ENCODE data around the gene ENTPD5.
A peak's percentile ranks its signal among the peaks of the same experiment; 100 is the strongest.

The ENTPD5 gene

GRCh38 chr14:73949752-73950734 lies 69.0 kb downstream of the ENTPD5 start, which contains the start of the genes COQ6 and FAM161B:
Gene COQ6 (plus strand): TSS chr14:73950302. CDS start chr14:73950333, 31 bp downstream.
Gene FAM161B (minus strand): TSS chr14:73950094. CDS start chr14:73950026, 68 bp downstream.
- Histone ChIP-seq H3K23ac (ENCODE audit: low read depth, low read length, poor library complexity) (peak within 1 kb of the TSS; percentile 61), H3K4me1 (ENCODE audit: control insufficient read depth in 2 of 2, insufficient read depth in 1 of 2, low read depth in 1 of 2, low read length in 2 of 2) (no peaks in the 10 kb centered on the region), H4K8ac (ENCODE audit: low read depth, low read length) (no peak within 1 kb of the TSS), H2BK5ac (ENCODE audit: low read length) (no peak within 1 kb of the TSS), H2BK120ac (ENCODE audit: low read depth, low read length) (no peak within 1 kb of the TSS), H3K36me3 (replicated peaks in 1 of 2; ENCODE audit: control insufficient read depth in 2 of 2, insufficient read depth in 2 of 2, low read length in 2 of 2) (peaks cover 4 to 14% of the 10 kb centered on the region in 2 donors), H3K4me2 (ENCODE audit: insufficient read depth, low read length, poor library complexity, severe bottlenecking) (peak within 1 kb of the TSS; percentile 84), H3K18ac (ENCODE audit: low read length) (peak within 1 kb of the TSS; percentile 98), H3K4ac (ENCODE audit: low read length) (no peak within 1 kb of the TSS), H4K91ac (ENCODE audit: low read depth, low read length, poor library complexity) (no peak within 1 kb of the TSS), H3K27ac (replicated peaks; ENCODE audit: low read length) (peak within 1 kb of the TSS; percentile 91), H3K79me1 (ENCODE audit: low read depth, low read length) (no peaks in the 10 kb centered on the region), H2AK5ac (ENCODE audit: low read depth, low read length) (peak within 1 kb of the TSS; percentile 83), H3K27me3 (ENCODE audit: control insufficient read depth in 3 of 3, insufficient read depth in 3 of 3, low read depth in 1 of 3, low read length in 3 of 3) (no peaks in the 10 kb centered on the region), H3K4me3 (ENCODE audit: low read length in 2 of 2) (peak within 1 kb of the TSS; percentile 72 to 95), H2BK12ac (ENCODE audit: low read length) (peak within 1 kb of the TSS; percentile 88), H2AFZ (ENCODE audit: low read length) (peak within 1 kb of the TSS; percentile 95), H2BK15ac (ENCODE audit: low read length) (no peak within 1 kb of the TSS), H3K14ac (ENCODE audit: low read length) (no peak within 1 kb of the TSS), H3K9me3 (replicated peaks in 1 of 2; ENCODE audit: control insufficient read depth in 2 of 2, insufficient read depth in 1 of 2, low read depth in 1 of 2, low read length in 2 of 2) (no peaks in the 10 kb centered on the region), H3K9ac (ENCODE audit: low read depth, low read length, poor library complexity) (peak within 1 kb of the TSS; percentile 99)
- DNase-seq (ENCODE audit: low spot score) = peak; percentile 94
- WGBS, 2 donors (ENCODE audit: extremely low coverage in 2 of 2, insufficient read length in 2 of 2, insufficient replicate concordance in 1 of 2) = no CpG with 5 or more reads among the region's 70 CpGs

DNA sequence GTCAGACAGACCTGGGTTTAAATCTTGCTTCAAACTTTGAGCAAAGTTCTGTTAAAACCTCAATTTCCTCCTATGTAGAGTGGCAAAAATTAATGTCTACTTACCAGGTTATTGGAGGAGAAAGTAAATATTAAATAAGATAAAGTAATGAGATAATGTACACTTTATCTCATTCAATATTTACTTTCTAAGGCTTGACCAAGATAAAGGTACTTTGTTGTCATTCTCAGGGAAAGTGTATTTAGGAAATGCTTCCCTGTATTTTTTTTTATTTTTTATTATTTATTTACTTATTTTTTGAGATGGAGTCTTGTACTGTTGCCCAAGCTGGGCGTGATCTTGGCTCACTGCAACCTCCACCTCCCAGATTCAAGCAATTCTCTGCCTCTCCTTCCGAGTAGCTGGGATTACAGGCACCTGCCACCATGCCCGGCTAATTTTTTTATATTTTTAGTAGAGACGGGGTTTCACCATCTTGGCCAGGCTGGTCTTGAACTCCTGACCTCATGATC lies 73.9 kb downstream of the ENTPD5 start:
- H3K4ac ChIP-seq (ENCODE audit: low read length) = no peak overlapping the region
- no peaks in the 10 kb centered on the region for H3K79me1 ChIP-seq (ENCODE audit: low read depth, low read length)
- no peak overlapping the region for H2BK12ac ChIP-seq (ENCODE audit: low read length)
- H3K18ac ChIP-seq (ENCODE audit: low read length) = no peak overlapping the region
- no peak overlapping the region for H4K8ac ChIP-seq (ENCODE audit: low read depth, low read length)
- no peak overlapping the region for H2BK5ac ChIP-seq (ENCODE audit: low read length)
- H2AK5ac ChIP-seq (ENCODE audit: low read depth, low read length) = no peak overlapping the region
- no peak overlapping the region for H2AFZ ChIP-seq (ENCODE audit: low read length)
- H3K4me2 ChIP-seq (ENCODE audit: insufficient read depth, low read length, poor library complexity, severe bottlenecking) = no peak overlapping the region
- no peak for DNase-seq (ENCODE audit: low spot score)
- H3K4me3 ChIP-seq (ENCODE audit: low read length in 2 of 2) = no peak overlapping the region
- H3K9me3 ChIP-seq (replicated peaks in 1 of 2; ENCODE audit: control insufficient read depth in 2 of 2, insufficient read depth in 1 of 2, low read depth in 1 of 2, low read length in 2 of 2) = no peaks in the 10 kb centered on the region
- no peaks in the 10 kb centered on the region for H3K4me1 ChIP-seq (ENCODE audit: control insufficient read depth in 2 of 2, insufficient read depth in 1 of 2, low read depth in 1 of 2, low read length in 2 of 2)
- no CpG with 5 or more reads among the region's 4 CpGs for whole genome bisulfite sequencing, 2 donors (ENCODE audit: extremely low coverage in 2 of 2, insufficient read length in 2 of 2, insufficient replicate concordance in 1 of 2)
- H3K14ac ChIP-seq (ENCODE audit: low read length) = no peak overlapping the region
- H2BK120ac ChIP-seq (ENCODE audit: low read depth, low read length) = no peak overlapping the region
- no peaks in the 10 kb centered on the region for H3K27me3 ChIP-seq (ENCODE audit: control insufficient read depth in 3 of 3, insufficient read depth in 3 of 3, low read depth in 1 of 3, low read length in 3 of 3)
- H2BK15ac ChIP-seq (ENCODE audit: low read length) = no peak overlapping the region
- H3K9ac ChIP-seq (ENCODE audit: low read depth, low read length, poor library complexity) = no peak overlapping the region
- no peak overlapping the region for H3K23ac ChIP-seq (ENCODE audit: low read depth, low read length, poor library complexity)
- no peak overlapping the region for H3K27ac ChIP-seq (replicated peaks; ENCODE audit: low read length)
- peaks cover 0 to 6% of the 10 kb centered on the region in 2 donors for H3K36me3 ChIP-seq (replicated peaks in 1 of 2; ENCODE audit: control insufficient read depth in 2 of 2, insufficient read depth in 2 of 2, low read length in 2 of 2)
- no peak overlapping the region for H4K91ac ChIP-seq (ENCODE audit: low read depth, low read length, poor library complexity)

GRCh38 chr14:73944432-73945158 lies 74.5 kb downstream of the ENTPD5 start:
- H3K23ac ChIP-seq (ENCODE audit: low read depth, low read length, poor library complexity) = no peak overlapping the region
- no peak overlapping the region for H3K4me3 ChIP-seq (ENCODE audit: low read length in 2 of 2)
- H3K18ac ChIP-seq (ENCODE audit: low read length) = no peak overlapping the region
- H2BK5ac ChIP-seq (ENCODE audit: low read length) = no peak overlapping the region
- no peaks in the 10 kb centered on the region for H3K27me3 ChIP-seq (ENCODE audit: control insufficient read depth in 3 of 3, insufficient read depth in 3 of 3, low read depth in 1 of 3, low read length in 3 of 3)
- H2BK15ac ChIP-seq (ENCODE audit: low read length) = no peak overlapping the region
- no peak overlapping the region for H3K4me2 ChIP-seq (ENCODE audit: insufficient read depth, low read length, poor library complexity, severe bottlenecking)
- H3K9me3 ChIP-seq (replicated peaks in 1 of 2; ENCODE audit: control insufficient read depth in 2 of 2, insufficient read depth in 1 of 2, low read depth in 1 of 2, low read length in 2 of 2) = no peaks in the 10 kb centered on the region
- no peak overlapping the region for H2AFZ ChIP-seq (ENCODE audit: low read length)
- no peak overlapping the region for H3K4ac ChIP-seq (ENCODE audit: low read length)
- H4K91ac ChIP-seq (ENCODE audit: low read depth, low read length, poor library complexity) = no peak overlapping the region
- peak overlapping the region; percentile 38 for H3K9ac ChIP-seq (ENCODE audit: low read depth, low read length, poor library complexity)
- H2AK5ac ChIP-seq (ENCODE audit: low read depth, low read length) = no peak overlapping the region
- H3K14ac ChIP-seq (ENCODE audit: low read length) = no peak overlapping the region
- no CpG with 5 or more reads among the region's 17 CpGs for WGBS, 2 donors (ENCODE audit: extremely low coverage in 2 of 2, insufficient read length in 2 of 2, insufficient replicate concordance in 1 of 2)
- H2BK12ac ChIP-seq (ENCODE audit: low read length) = no peak overlapping the region
- H3K4me1 ChIP-seq (ENCODE audit: control insufficient read depth in 2 of 2, insufficient read depth in 1 of 2, low read depth in 1 of 2, low read length in 2 of 2) = peaks cover 0 to 2% of the 10 kb centered on the region in 2 donors
- DNase-seq (ENCODE audit: low spot score) = no peak
- H2BK120ac ChIP-seq (ENCODE audit: low read depth, low read length) = no peak overlapping the region
- no peak overlapping the region for H4K8ac ChIP-seq (ENCODE audit: low read depth, low read length)
- no peak overlapping the region for H3K27ac ChIP-seq (replicated peaks; ENCODE audit: low read length)
- H3K36me3 ChIP-seq (replicated peaks in 1 of 2; ENCODE audit: control insufficient read depth in 2 of 2, insufficient read depth in 2 of 2, low read length in 2 of 2) = peaks cover 0 to 6% of the 10 kb centered on the region in 2 donors
- H3K79me1 ChIP-seq (ENCODE audit: low read depth, low read length) = no peaks in the 10 kb centered on the region
